HUES6 (cell line): ENCODE results near the gene TRPM3.

ENCODE experiments used
- H3K27ac ChIP-seq: 2 replicates; pipeline ENCODE4 v1.7.0; 2013; ENCODE audit warnings: low read depth, mild to moderate bottlenecking, low read length, inconsistent platforms
- H3K27me3 ChIP-seq: 2 replicates; pipeline ENCODE4 v1.6.1; 2013; ENCODE audit warnings: low read length; ENCODE audit not compliant: control insufficient read depth, insufficient read depth
- H3K36me3 ChIP-seq: 2 replicates; pipeline ENCODE4 v1.6.1; 2013; ENCODE audit warnings: low read length; ENCODE audit not compliant: control insufficient read depth, insufficient read depth
- H3K4me1 ChIP-seq: 2 replicates; pipeline ENCODE4 v1.6.1; 2013; ENCODE audit warnings: low read length; ENCODE audit not compliant: control insufficient read depth, insufficient read depth
- H3K4me3 ChIP-seq: 2 replicates; pipeline ENCODE4 v1.5.1; 2013; ENCODE audit warnings: low read depth, low read length
- H3K9ac ChIP-seq: one replicate; pipeline ENCODE4 v1.6.1; 2013; ENCODE audit warnings: mild to moderate bottlenecking, low read length
- H3K9me3 ChIP-seq: 2 replicates; pipeline ENCODE4 v1.6.1; 2013; ENCODE audit warnings: low read depth, low read length; ENCODE audit not compliant: control insufficient read depth, insufficient read depth

The TRPM3 gene

GRCh38 chr9:70873506-70873905, 247.9 kb downstream of the TRPM3 start:
- H3K27me3 ChIP-seq = no peaks in the 10 kb centered on the region
- H3K4me1 ChIP-seq = no peaks in the 10 kb centered on the region
- H3K9me3 ChIP-seq = no peaks in the 10 kb centered on the region
- no peak overlapping the region for H3K9ac ChIP-seq
- H3K36me3 ChIP-seq = no peaks in the 10 kb centered on the region
- no peak overlapping the region for H3K27ac ChIP-seq
- no peak overlapping the region for H3K4me3 ChIP-seq

- Histone ChIP-seq H3K4me3 (no peak overlapping the region), H3K27me3 (no peaks in the 10 kb centered on the region), H3K27ac (no peak overlapping the region), H3K36me3 (no peaks in the 10 kb centered on the region), H3K4me1 (no peaks in the 10 kb centered on the region), H3K9me3 (no peaks in the 10 kb centered on the region), H3K9ac (no peak overlapping the region)
Observed at GRCh38 chr9:70868661-70869652, 252.5 kb downstream of the TRPM3 start.

GRCh38 chr9:70868041-70868440, 253.4 kb downstream of the TRPM3 start:
- H3K27me3 ChIP-seq = no peaks in the 10 kb centered on the region
- no peak overlapping the region for H3K27ac ChIP-seq
- no peak overlapping the region for H3K4me3 ChIP-seq

GRCh38 chr9:70865471-70865870, 255.9 kb downstream of the TRPM3 start:
- Histone ChIP-seq H3K27me3 (no peaks in the 10 kb centered on the region), H3K36me3 (no peaks in the 10 kb centered on the region), H3K9ac (no peak overlapping the region)

More at GRCh38 chr9:70868041-70868440, 253.4 kb downstream of the TRPM3 start:
- Histone ChIP-seq H3K4me1 (no peaks in the 10 kb centered on the region), H3K36me3 (no peaks in the 10 kb centered on the region), H3K9ac (no peak overlapping the region), H3K9me3 (no peaks in the 10 kb centered on the region)

GRCh38 chr9:70861797-70862196, 259.6 kb downstream of the TRPM3 start:
- Histone ChIP-seq H3K4me3 (no peak overlapping the region), H3K4me1 (no peaks in the 10 kb centered on the region), H3K9me3 (no peaks in the 10 kb centered on the region), H3K9ac (no peak overlapping the region), H3K27ac (no peak overlapping the region), H3K27me3 (no peaks in the 10 kb centered on the region), H3K36me3 (no peaks in the 10 kb centered on the region)

More at GRCh38 chr9:70865471-70865870, 255.9 kb downstream of the TRPM3 start:
- no peaks in the 10 kb centered on the region for H3K4me1 ChIP-seq
- no peak overlapping the region for H3K27ac ChIP-seq
- H3K4me3 ChIP-seq = no peak overlapping the region
- no peaks in the 10 kb centered on the region for H3K9me3 ChIP-seq

- Histone ChIP-seq H3K4me1 (no peaks in the 10 kb centered on the region), H3K27me3 (no peaks in the 10 kb centered on the region), H3K9me3 (no peaks in the 10 kb centered on the region), H3K9ac (no peak overlapping the region), H3K36me3 (no peaks in the 10 kb centered on the region), H3K4me3 (no peak overlapping the region), H3K27ac (no peak overlapping the region)
Observed at GRCh38 chr9:70861376-70861775, 260.0 kb downstream of the TRPM3 start.

GRCh38 chr9:70859694-70860093, 261.7 kb downstream of the TRPM3 start:
- H3K4me3 ChIP-seq = no peak overlapping the region
- peaks cover 6% of the 10 kb centered on the region; the same call in 1 of the 2 replicates for H3K4me1 ChIP-seq
- no peak overlapping the region for H3K27ac ChIP-seq
- no peaks in the 10 kb centered on the region for H3K36me3 ChIP-seq
- no peak overlapping the region for H3K9ac ChIP-seq
- H3K27me3 ChIP-seq = no peaks in the 10 kb centered on the region
- H3K9me3 ChIP-seq = no peaks in the 10 kb centered on the region

GRCh38 chr9:70856411-70856810, 265.0 kb downstream of the TRPM3 start:
- no peaks in the 10 kb centered on the region for H3K9me3 ChIP-seq
- H3K9ac ChIP-seq = no peak overlapping the region
- H3K4me3 ChIP-seq = no peak overlapping the region
- no peak overlapping the region for H3K27ac ChIP-seq
- no peaks in the 10 kb centered on the region for H3K27me3 ChIP-seq
- H3K4me1 ChIP-seq = peaks cover 8% of the 10 kb centered on the region; the same call in 1 of the 2 replicates
- H3K36me3 ChIP-seq = no peaks in the 10 kb centered on the region

GRCh38 chr9:70852711-70853240, 268.6 kb downstream of the TRPM3 start:
- Histone ChIP-seq H3K4me3 (no peak overlapping the region), H3K36me3 (no peaks in the 10 kb centered on the region), H3K27me3 (no peaks in the 10 kb centered on the region), H3K9ac (no peak overlapping the region), H3K9me3 (no peaks in the 10 kb centered on the region), H3K27ac (no peak overlapping the region), H3K4me1 (peaks cover 8% of the 10 kb centered on the region; the same call in 1 of the 2 replicates)

- no peak overlapping the region for H3K9ac ChIP-seq
- no peak overlapping the region for H3K4me3 ChIP-seq
- no peak overlapping the region for H3K27ac ChIP-seq
- no peaks in the 10 kb centered on the region for H3K27me3 ChIP-seq
- H3K36me3 ChIP-seq = no peaks in the 10 kb centered on the region
- no peaks in the 10 kb centered on the region for H3K9me3 ChIP-seq
- H3K4me1 ChIP-seq = no peaks in the 10 kb centered on the region
Observed at GRCh38 chr9:70840266-70840665, 281.2 kb downstream of the TRPM3 start.

- H3K27me3 ChIP-seq = no peaks in the 10 kb centered on the region
- H3K27ac ChIP-seq = no peak overlapping the region
- H3K9me3 ChIP-seq = no peaks in the 10 kb centered on the region
- H3K9ac ChIP-seq = no peak overlapping the region
- H3K36me3 ChIP-seq = no peaks in the 10 kb centered on the region
- no peaks in the 10 kb centered on the region for H3K4me1 ChIP-seq
- no peak overlapping the region for H3K4me3 ChIP-seq
Observed at GRCh38 chr9:70835323-70835722, 286.1 kb downstream of the TRPM3 start.
